Activated naive CD4-positive, alpha-beta T cell (primary cell): ENCODE measurements around the gene PPP1R16B.

Experiments used
- DNase-seq, 4 experiments: peaks; one replicate each; lab custom pipeline; 2025; lab: John Stamatoyannopoulos, UW

The PPP1R16B gene

GRCh38 chr20:38896009-38896594 is 90.6 kb downstream of the PPP1R16B start:
- DNase-seq, result no peak

GRCh38 chr20:38897267-38897666 is 91.8 kb downstream of the PPP1R16B start:
- no peak for DNase-seq

- no peak for DNase-seq
These were observed 95.1 kb downstream of the PPP1R16B start for GRCh38 chr20:38900606-38901005.

GRCh38 chr20:38902601-38903000 is 97.1 kb downstream of the PPP1R16B start:
- no peak for DNase-seq

GRCh38 chr20:38903335-38903734 is 97.8 kb downstream of the PPP1R16B start:
- no peak for DNase-seq

- DNase-seq, result no peak
These were observed 99.9 kb downstream of the PPP1R16B start for GRCh38 chr20:38905375-38905774.

- DNase-seq, result no peak
These were observed 102.6 kb downstream of the PPP1R16B start for GRCh38 chr20:38907918-38908677.

GRCh38 chr20:38915355-38915754 is 109.9 kb downstream of the PPP1R16B start:
- DNase-seq, result no peak

GRCh38 chr20:38917657-38918056 is 112.2 kb downstream of the PPP1R16B start:
- no peak for DNase-seq

GRCh38 chr20:38918172-38918571 is 112.7 kb downstream of the PPP1R16B start:
- DNase-seq, result no peak

GRCh38 chr20:38919683-38920082 is 114.2 kb downstream of the PPP1R16B start:
- DNase-seq, result no peak

- DNase-seq, result no peak
These were observed 114.9 kb downstream of the PPP1R16B start for GRCh38 chr20:38920411-38920810.

- DNase-seq, result no peak
These were observed 115.4 kb downstream of the PPP1R16B start for GRCh38 chr20:38920851-38921250.

GRCh38 chr20:38924718-38925117 is 119.2 kb downstream of the PPP1R16B start:
- no peak for DNase-seq

- peak; percentile 51 to 88 (median 80) for DNase-seq
These were observed 120.8 kb downstream of the PPP1R16B start, which contains the start of gene FAM83D for GRCh38 chr20:38926142-38926933. Gene FAM83D, plus strand, starts transcription at chr20:38926417. Its CDS starts 26 bp downstream, at chr20:38926443.

- no peak for DNase-seq
These were observed 121.6 kb downstream of the PPP1R16B start for GRCh38 chr20:38926934-38927616.

GRCh38 chr20:38927902-38928578 is 122.5 kb downstream of the PPP1R16B start:
- DNase-seq, result no peak

GRCh38 chr20:38930242-38930569 is 124.7 kb downstream of the PPP1R16B start:
- no peak for DNase-seq

- DNase-seq, result no peak
These were observed 126.5 kb downstream of the PPP1R16B start for GRCh38 chr20:38931984-38932383.

GRCh38 chr20:38932457-38933120 is 127.1 kb downstream of the PPP1R16B start:
- DNase-seq, result no peak

GRCh38 chr20:38934530-38934929 is 129.0 kb downstream of the PPP1R16B start:
- DNase-seq, result no peak
